GM10266 (cell line): ENCODE data around the gene SMOC2.

ENCODE experiments used
- DNase-seq: peaks from one replicate; pipeline ENCODE4 v3.0.0; 2012; ENCODE audit errors: extremely low spot score
- CTCF ChIP-seq: IDR thresholded peaks from 2 replicates; pipeline ENCODE4 v1.5.1; 2012; ENCODE audit warnings: mild to moderate bottlenecking, low read depth; ENCODE audit not compliant: control insufficient read depth, insufficient read depth; ENCODE audit errors: missing control alignments

Gene SMOC2

GRCh38 chr6:168468045-168468444 is 27.1 kb downstream of the SMOC2 start:
- TF ChIP-seq CTCF = no peak
- DNase-seq = no peak

- no peak for DNase-seq
- no peak for TF ChIP-seq CTCF
Measured at GRCh38 chr6:168469521-168469920, 28.5 kb downstream of the SMOC2 start.

- no peak for TF ChIP-seq CTCF
- DNase-seq = no peak
Measured at GRCh38 chr6:168469926-168470325, 28.9 kb downstream of the SMOC2 start.

- DNase-seq = no peak
- no peak for TF ChIP-seq CTCF
Measured at GRCh38 chr6:168472363-168472762, 31.4 kb downstream of the SMOC2 start.

GRCh38 chr6:168473197-168473596 is 32.2 kb downstream of the SMOC2 start:
- DNase-seq = no peak
- no peak for TF ChIP-seq CTCF

GRCh38 chr6:168475188-168476013 is 34.4 kb downstream of the SMOC2 start:
- TF ChIP-seq CTCF = no peak
- DNase-seq = no peak

GRCh38 chr6:168479421-168479820 is 38.4 kb downstream of the SMOC2 start:
- no peak for DNase-seq

More at GRCh38 chr6:168479421-168479820, 38.4 kb downstream of the SMOC2 start:
- TF ChIP-seq CTCF = no peak
